ENCODE data around the gene MYOF. TPM values are rescaled to one million over a fixed set of nuclear protein-coding genes. Genes with fewer than 3 reads are reported as not detected.

Gene MYOF
- total and polyA plus RNA-seq, 8 donors = 5.0 to 111 (median 36.0) TPM

DNA sequence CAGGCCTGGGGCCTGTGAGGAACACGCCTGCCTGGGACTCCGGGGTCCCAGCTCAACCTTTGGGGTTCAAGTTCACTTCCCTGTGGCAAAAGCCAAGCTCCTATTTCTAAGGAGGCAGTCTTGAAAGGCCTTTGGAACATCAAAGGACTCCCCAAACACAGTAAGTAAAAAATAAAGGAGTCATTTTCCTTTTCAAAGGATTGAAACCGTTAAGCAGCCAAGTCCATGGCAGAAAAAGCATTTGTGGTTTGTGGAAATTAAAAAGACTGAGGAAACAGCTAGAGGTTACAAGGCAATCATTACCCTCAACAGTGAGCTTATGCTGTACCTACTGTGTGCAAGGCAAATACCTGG, 200.8 kb downstream of the MYOF start:
- no peak overlapping the region for H3K4me3 ChIP-seq
- H3K36me3 ChIP-seq = no peaks in the 10 kb centered on the region
- WGBS, 5 donors = 82 to 90% (median 85%) methylated on average over 3 of the region's 3 CpGs
- intact Hi-C loops (cut with DNase I; ENCODE audit: low total_unique reads) = loop anchor here (10.0 kb wide), 1 partner anchor 167 kb away; no protein-coding TSS in a partner anchor
- no peak for DNase-seq
- no peaks in the 10 kb centered on the region for H3K27me3 ChIP-seq
- TF ChIP-seq, protein P1, sequence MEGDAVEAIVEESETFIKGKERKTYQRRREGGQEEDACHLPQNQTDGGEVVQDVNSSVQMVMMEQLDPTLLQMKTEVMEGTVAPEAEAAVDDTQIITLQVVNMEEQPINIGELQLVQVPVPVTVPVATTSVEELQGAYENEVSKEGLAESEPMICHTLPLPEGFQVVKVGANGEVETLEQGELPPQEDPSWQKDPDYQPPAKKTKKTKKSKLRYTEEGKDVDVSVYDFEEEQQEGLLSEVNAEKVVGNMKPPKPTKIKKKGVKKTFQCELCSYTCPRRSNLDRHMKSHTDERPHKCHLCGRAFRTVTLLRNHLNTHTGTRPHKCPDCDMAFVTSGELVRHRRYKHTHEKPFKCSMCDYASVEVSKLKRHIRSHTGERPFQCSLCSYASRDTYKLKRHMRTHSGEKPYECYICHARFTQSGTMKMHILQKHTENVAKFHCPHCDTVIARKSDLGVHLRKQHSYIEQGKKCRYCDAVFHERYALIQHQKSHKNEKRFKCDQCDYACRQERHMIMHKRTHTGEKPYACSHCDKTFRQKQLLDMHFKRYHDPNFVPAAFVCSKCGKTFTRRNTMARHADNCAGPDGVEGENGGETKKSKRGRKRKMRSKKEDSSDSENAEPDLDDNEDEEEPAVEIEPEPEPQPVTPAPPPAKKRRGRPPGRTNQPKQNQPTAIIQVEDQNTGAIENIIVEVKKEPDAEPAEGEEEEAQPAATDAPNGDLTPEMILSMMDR (IDR thresholded peaks at IDR 0.05) = no peak
- TF ChIP-seq POLR2AphosphoS5 (IDR thresholded peaks at IDR 0.05) (no peak), EP300 (IDR thresholded peaks at IDR 0.05) (no peak), POLR2A (IDR thresholded peaks at IDR 0.05) (no peak)
- H3K27ac ChIP-seq = no peak overlapping the region
- no peaks in the 10 kb centered on the region for H3K9me3 ChIP-seq
- H3K4me1 ChIP-seq = no peaks in the 10 kb centered on the region

DNA sequence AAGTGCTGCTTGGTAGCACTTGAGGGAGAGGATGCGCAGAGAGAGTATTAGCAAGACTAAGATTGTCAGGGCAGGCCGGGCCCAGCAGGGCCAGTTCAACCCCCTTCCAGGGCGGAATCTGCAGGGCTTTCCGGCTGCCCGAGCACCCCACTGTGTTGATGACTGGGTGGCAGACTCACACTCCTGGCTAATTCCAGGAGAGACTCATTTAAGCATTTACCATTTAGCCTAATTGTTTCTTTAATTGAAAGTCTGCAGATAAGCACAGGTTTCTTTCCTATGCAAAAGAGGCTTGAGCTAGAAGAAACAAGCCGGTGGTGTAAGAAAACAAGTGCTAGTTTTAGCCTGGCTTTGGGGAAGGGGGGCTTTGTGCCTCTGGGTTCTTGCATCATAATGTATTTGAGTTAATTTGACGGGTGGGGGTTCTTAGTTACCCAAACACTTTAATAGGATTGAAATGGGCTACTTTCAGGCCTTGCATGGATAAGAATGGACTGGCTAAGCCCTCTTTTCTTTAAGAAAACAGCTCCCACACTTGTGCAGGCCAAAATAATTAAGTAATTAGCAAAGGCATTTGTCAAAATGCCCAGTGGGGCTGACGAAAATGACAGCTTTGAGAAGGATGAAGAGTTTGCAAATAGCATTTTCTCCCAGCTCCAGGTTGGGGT, 201.3 kb downstream of the MYOF start:
- no peak for TF ChIP-seq EP300 (IDR thresholded peaks at IDR 0.05)
- TF ChIP-seq, protein P1 (IDR thresholded peaks at IDR 0.05) = no peak
- TF ChIP-seq POLR2AphosphoS5 (IDR thresholded peaks at IDR 0.05) = no peak
- no peak for TF ChIP-seq POLR2A (IDR thresholded peaks at IDR 0.05)
- DNase-seq = no peak
- WGBS, 5 donors = 66 to 79% (median 66%) methylated on average over 8 of the region's 8 CpGs
- no peak overlapping the region for H3K27ac ChIP-seq
- no peaks in the 10 kb centered on the region for H3K4me1 ChIP-seq
- no peaks in the 10 kb centered on the region for H3K9me3 ChIP-seq
- no peaks in the 10 kb centered on the region for H3K27me3 ChIP-seq
- intact Hi-C loops (cut with DNase I; ENCODE audit: low total_unique reads) = loop anchor here (10.0 kb wide), 1 partner anchor 166 kb away; no protein-coding TSS in a partner anchor
- no peak overlapping the region for H3K4me3 ChIP-seq
- no peaks in the 10 kb centered on the region for H3K36me3 ChIP-seq

DNA sequence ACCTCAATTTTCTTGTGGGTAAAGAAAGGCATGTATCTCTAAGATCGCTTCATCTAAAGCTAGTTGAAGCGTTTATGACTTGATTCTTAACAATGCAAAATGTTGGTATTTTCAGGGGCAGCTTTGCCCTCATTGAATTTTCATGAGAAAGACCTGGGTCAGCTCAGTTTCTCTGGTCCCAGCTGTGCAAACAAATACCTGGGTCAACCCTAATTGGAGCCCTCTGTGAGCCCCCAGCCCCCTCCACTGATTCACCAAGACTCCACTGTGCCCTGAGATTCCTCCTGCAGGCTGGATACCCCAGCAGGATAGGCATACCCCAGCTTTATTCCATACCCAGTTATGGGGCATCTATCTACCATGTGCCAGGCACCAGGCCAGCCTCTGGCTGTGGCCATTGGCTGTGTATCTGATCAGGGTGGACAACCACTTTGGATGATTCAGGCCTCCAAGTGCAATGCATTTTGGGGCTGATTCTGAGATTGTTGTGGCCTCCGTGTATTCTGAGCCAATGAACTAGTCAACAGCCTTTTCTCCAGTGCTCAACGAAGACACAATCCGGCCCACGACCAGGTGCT, 201.9 kb downstream of the MYOF start:
- H3K27me3 ChIP-seq = no peaks in the 10 kb centered on the region
- no peaks in the 10 kb centered on the region for H3K36me3 ChIP-seq
- H3K27ac ChIP-seq = no peak overlapping the region
- H3K4me1 ChIP-seq = no peaks in the 10 kb centered on the region
- TF ChIP-seq POLR2A (IDR thresholded peaks at IDR 0.05) (no peak), POLR2AphosphoS5 (IDR thresholded peaks at IDR 0.05) (no peak), EP300 (IDR thresholded peaks at IDR 0.05) (no peak)
- TF ChIP-seq, protein P1 (IDR thresholded peaks at IDR 0.05) = no peak
- intact Hi-C loops (cut with DNase I; ENCODE audit: low total_unique reads) = loop anchor here (10.0 kb wide), 1 partner anchor 165 kb away; no protein-coding TSS in a partner anchor
- no peaks in the 10 kb centered on the region for H3K9me3 ChIP-seq
- DNase-seq = no peak
- H3K4me3 ChIP-seq = no peak overlapping the region
- WGBS, 5 donors = 77 to 90% (median 86%) methylated on average over 6 of the region's 6 CpGs

DNA sequence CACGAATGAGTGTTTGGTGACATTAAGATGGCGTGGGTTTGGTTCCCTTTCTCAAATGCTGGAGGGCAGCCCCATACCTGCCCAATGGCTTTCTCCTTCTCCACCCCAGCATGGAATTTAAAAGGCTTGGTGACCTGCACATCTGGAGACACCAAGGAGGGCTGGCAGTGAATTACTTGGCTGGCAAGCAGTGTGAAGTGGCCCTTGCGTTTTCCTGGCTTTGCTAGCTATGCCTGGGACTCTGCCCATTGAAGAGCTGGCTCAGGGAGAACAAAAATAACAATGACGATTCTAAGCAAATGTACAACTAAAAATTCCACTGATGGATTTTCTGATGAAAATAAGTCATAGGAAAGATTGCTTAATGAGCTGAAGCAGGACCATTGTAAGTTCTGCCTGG, 204.8 kb downstream of the MYOF start:
- TF ChIP-seq POLR2A (IDR thresholded peaks at IDR 0.05) (no peak), EP300 (IDR thresholded peaks at IDR 0.05) (no peak), POLR2AphosphoS5 (IDR thresholded peaks at IDR 0.05) (no peak)
- TF ChIP-seq, protein P1 (IDR thresholded peaks at IDR 0.05) = no peak
- no peak for DNase-seq

More for the DNA sequence above, 204.8 kb downstream of the MYOF start:
- Histone ChIP-seq H3K27me3 (no peaks in the 10 kb centered on the region), H3K9me3 (no peaks in the 10 kb centered on the region), H3K4me3 (no peak overlapping the region), H3K36me3 (no peaks in the 10 kb centered on the region), H3K27ac (no peak overlapping the region), H3K4me1 (no peaks in the 10 kb centered on the region)
- 80 to 94% (median 90%) methylated on average over 4 of the region's 4 CpGs for WGBS, 5 donors
- intact Hi-C loops (cut with DNase I; ENCODE audit: low total_unique reads) = no loop called here

Measured in stomach (tissue), 9 donors.